ENCODE results near the gene ATG4B. TPM values are rescaled to one million over a fixed set of nuclear protein-coding genes. Genes with fewer than 3 reads are reported as not detected.

ATG4B gene
- total RNA-seq, 2 donors from 2014 or later, result 72.4 to 119 TPM

- H3K9me3 ChIP-seq, result no peaks in the 10 kb centered on the region
- H3K27me3 ChIP-seq, result no peaks in the 10 kb centered on the region
- no peak for DNase-seq
- H3K27ac ChIP-seq, result no peak overlapping the region
- no peaks in the 10 kb centered on the region for H3K4me1 ChIP-seq
- intact Hi-C loops (cut with DNase I), result no loop called here
- no peak overlapping the region for H3K4me3 ChIP-seq
- H3K36me3 ChIP-seq, result peaks cover 9% of the 10 kb centered on the region
- peak; percentile 9 for TF ChIP-seq CTCF (IDR thresholded peaks at IDR 0.05)
- no peak overlapping the region for H3K9ac ChIP-seq (ENCODE audit: low read depth in 2 of 2, low read length in 2 of 2)
These were observed 28.4 kb downstream of the ATG4B start for GRCh38 chr2:241665731-241666440.

- H3K9me3 ChIP-seq, result no peaks in the 10 kb centered on the region
- no peak for TF ChIP-seq CTCF (IDR thresholded peaks at IDR 0.05)
- intact Hi-C loops (cut with DNase I), result no loop called here
- no peak overlapping the region for H3K27ac ChIP-seq
- H3K4me1 ChIP-seq, result no peaks in the 10 kb centered on the region
- DNase-seq, result no peak
- H3K36me3 ChIP-seq, result peaks cover 9% of the 10 kb centered on the region
- H3K4me3 ChIP-seq, result no peak overlapping the region
- no peaks in the 10 kb centered on the region for H3K27me3 ChIP-seq
- no peak overlapping the region for H3K9ac ChIP-seq (ENCODE audit: low read depth in 2 of 2, low read length in 2 of 2)
These were observed 29.3 kb downstream of the ATG4B start for GRCh38 chr2:241666627-241667400.

GRCh38 chr2:241668354-241668753 is 30.9 kb downstream of the ATG4B start:
- no peak for DNase-seq
- H3K27me3 ChIP-seq, result no peaks in the 10 kb centered on the region
- H3K27ac ChIP-seq, result no peak overlapping the region
- intact Hi-C loops (cut with DNase I), result no loop called here
- peaks cover 9% of the 10 kb centered on the region for H3K36me3 ChIP-seq
- no peak for TF ChIP-seq CTCF (IDR thresholded peaks at IDR 0.05)
- no peaks in the 10 kb centered on the region for H3K4me1 ChIP-seq
- no peak overlapping the region for H3K4me3 ChIP-seq
- H3K9me3 ChIP-seq, result no peaks in the 10 kb centered on the region
- H3K9ac ChIP-seq (ENCODE audit: low read depth in 2 of 2, low read length in 2 of 2), result no peak overlapping the region

- H3K9ac ChIP-seq (ENCODE audit: low read depth in 2 of 2, low read length in 2 of 2), result no peak overlapping the region
- DNase-seq, result no peak
- intact Hi-C loops (cut with DNase I), result no loop called here
These were observed 31.3 kb downstream of the ATG4B start for GRCh38 chr2:241668839-241669238.

More at GRCh38 chr2:241668839-241669238, 31.3 kb downstream of the ATG4B start:
- H3K36me3 ChIP-seq, result peaks cover 9% of the 10 kb centered on the region
- H3K4me3 ChIP-seq, result no peak overlapping the region
- H3K27ac ChIP-seq, result no peak overlapping the region
- no peaks in the 10 kb centered on the region for H3K9me3 ChIP-seq
- H3K27me3 ChIP-seq, result no peaks in the 10 kb centered on the region
- TF ChIP-seq CTCF (IDR thresholded peaks at IDR 0.05), result no peak
- H3K4me1 ChIP-seq, result no peaks in the 10 kb centered on the region

Measured in colonic mucosa (tissue), 4 donors.